Vagina (tissue), 2 donors: ENCODE results near the gene RNASET2.

ENCODE experiments used
- POLR2A ChIP-seq, 2 donors: fragments of 450-650 bp; IDR thresholded peaks; one replicate each; pipeline ENCODE4 v1.6.1; 2017; ENCODE audit warnings: antibody characterized with exemption in 2 of 2, mild to moderate bottlenecking in 2 of 2, moderate library complexity in 2 of 2
- TF ChIP-seq, protein P1 (sequence below), 3 experiments: fragments of 450-650 bp in 2 of 3; fragments of 200-600 bp in 1 of 3; sonication (generic) in 1 of 3; IDR thresholded peaks; one replicate each; pipeline ENCODE4 v1.5.1; 2017 to 2019; ENCODE audit warnings: antibody characterized with exemption in 3 of 3, mild to moderate bottlenecking in 2 of 3, moderate library complexity in 2 of 3

DNA sequence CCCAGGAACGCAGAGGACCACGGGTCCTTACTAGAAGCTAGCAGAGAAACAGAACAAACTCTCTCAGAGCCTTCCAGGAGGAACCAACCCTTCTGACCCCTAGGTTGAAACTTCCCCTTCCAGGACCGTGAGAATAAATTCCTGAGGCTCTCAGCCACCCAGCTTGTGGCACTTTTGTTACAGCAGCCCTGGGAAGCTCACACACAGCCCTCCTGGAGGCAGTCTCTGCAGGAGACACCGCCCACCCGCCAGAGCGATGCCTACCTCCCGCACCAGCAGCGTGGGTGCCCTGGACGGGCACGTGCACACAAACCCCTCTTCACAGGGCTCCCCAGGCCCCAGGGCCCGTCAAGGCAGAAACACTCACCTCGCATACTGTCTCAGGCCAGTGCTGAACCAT is 4.2 kb downstream of the RNASET2 start:
- no peak for TF ChIP-seq POLR2A (IDR thresholded peaks at IDR 0.05)
- TF ChIP-seq, protein P1, sequence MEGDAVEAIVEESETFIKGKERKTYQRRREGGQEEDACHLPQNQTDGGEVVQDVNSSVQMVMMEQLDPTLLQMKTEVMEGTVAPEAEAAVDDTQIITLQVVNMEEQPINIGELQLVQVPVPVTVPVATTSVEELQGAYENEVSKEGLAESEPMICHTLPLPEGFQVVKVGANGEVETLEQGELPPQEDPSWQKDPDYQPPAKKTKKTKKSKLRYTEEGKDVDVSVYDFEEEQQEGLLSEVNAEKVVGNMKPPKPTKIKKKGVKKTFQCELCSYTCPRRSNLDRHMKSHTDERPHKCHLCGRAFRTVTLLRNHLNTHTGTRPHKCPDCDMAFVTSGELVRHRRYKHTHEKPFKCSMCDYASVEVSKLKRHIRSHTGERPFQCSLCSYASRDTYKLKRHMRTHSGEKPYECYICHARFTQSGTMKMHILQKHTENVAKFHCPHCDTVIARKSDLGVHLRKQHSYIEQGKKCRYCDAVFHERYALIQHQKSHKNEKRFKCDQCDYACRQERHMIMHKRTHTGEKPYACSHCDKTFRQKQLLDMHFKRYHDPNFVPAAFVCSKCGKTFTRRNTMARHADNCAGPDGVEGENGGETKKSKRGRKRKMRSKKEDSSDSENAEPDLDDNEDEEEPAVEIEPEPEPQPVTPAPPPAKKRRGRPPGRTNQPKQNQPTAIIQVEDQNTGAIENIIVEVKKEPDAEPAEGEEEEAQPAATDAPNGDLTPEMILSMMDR (IDR thresholded peaks at IDR 0.05): no peak
